CD14-positive monocyte (primary cell): ENCODE measurements around the gene WDR5. TPM values are rescaled to one million over a fixed set of nuclear protein-coding genes. Genes with fewer than 3 reads are reported as not detected.

Source experiments
- DNase-seq, 3 donors: peaks; one replicate each; pipeline ENCODE4 v3.0.0-alpha.2; 2011 to 2022
- H2AFZ ChIP-seq: 2 replicates; pipeline ENCODE4 v1.6.0; 2012; ENCODE audit warnings: mild to moderate bottlenecking, low read depth, low read length, inconsistent platforms; ENCODE audit not compliant: insufficient read depth, poor library complexity, severe bottlenecking
- H3K27ac ChIP-seq, 2 donors: 1 replicate in 1 of 2; 2 replicates in 1 of 2; pipeline ENCODE4 v1.5.1; 2012 to 2013; ENCODE audit warnings: low read length in 2 of 2, control low read depth in 1 of 2, inconsistent platforms in 1 of 2, low read depth in 1 of 2, mild to moderate bottlenecking in 1 of 2
- H3K27me3 ChIP-seq, 2 donors: one replicate each; pipeline versions ENCODE4 v1.6.0 to v1.6.1; 2011 to 2013; ENCODE audit warnings: low read length in 2 of 2; ENCODE audit not compliant: control insufficient read depth in 2 of 2, insufficient read depth in 2 of 2
- H3K36me3 ChIP-seq, 2 donors: replicated peaks in 1 of 2; 1 replicate in 1 of 2; 2 replicates in 1 of 2; pipeline versions ENCODE4 v1.5.1 to v1.6.1; 2012 to 2013; ENCODE audit warnings: low read length in 2 of 2, control low read depth in 1 of 2, inconsistent platforms in 1 of 2, mild to moderate bottlenecking in 1 of 2; ENCODE audit not compliant: insufficient read depth in 2 of 2, control insufficient read depth in 1 of 2
- H3K4me1 ChIP-seq, 2 donors: 1 replicate in 1 of 2; 2 replicates in 1 of 2; pipeline versions ENCODE4 v1.5.1 to v1.6.1; 2012 to 2013; ENCODE audit warnings: low read length in 2 of 2, control low read depth in 1 of 2, inconsistent platforms in 1 of 2, mild to moderate bottlenecking in 1 of 2, moderate library complexity in 1 of 2; ENCODE audit not compliant: insufficient read depth in 2 of 2, control insufficient read depth in 1 of 2
- H3K4me2 ChIP-seq: replicated peaks from 2 replicates; pipeline ENCODE3; 2012; ENCODE audit warnings: low read length, moderate library complexity, mild to moderate bottlenecking; ENCODE audit not compliant: poor library complexity, severe bottlenecking; ENCODE audit errors: extremely low read depth
- H3K4me3 ChIP-seq, 3 experiments: fragments of 200-600 bp in 1 of 3; sonication (generic) in 1 of 3; replicated peaks in 1 of 3; 1 replicate in 2 of 3; 2 replicates in 1 of 3; pipeline ENCODE4 v1.5.1; 2011 to 2013; ENCODE audit warnings: low read length in 3 of 3, mild to moderate bottlenecking in 3 of 3, control low read depth in 2 of 3, low read depth in 2 of 3, inconsistent platforms in 1 of 3, moderate library complexity in 1 of 3
- H3K79me2 ChIP-seq: 2 replicates; pipeline ENCODE4 v1.6.0; 2012; ENCODE audit warnings: mild to moderate bottlenecking, control low read depth, inconsistent platforms, low read length, moderate library complexity; ENCODE audit not compliant: insufficient read depth
- H3K9ac ChIP-seq: 2 replicates; pipeline ENCODE4 v1.6.0; 2017; ENCODE audit warnings: low read length, mild to moderate bottlenecking; ENCODE audit not compliant: insufficient read depth, poor library complexity, severe bottlenecking
- H3K9me3 ChIP-seq, 2 donors: replicated peaks in 1 of 2; 1 replicate in 1 of 2; 2 replicates in 1 of 2; pipeline versions ENCODE4 v1.5.1 to v1.6.1; 2012 to 2013; ENCODE audit warnings: low read length in 2 of 2, control low read depth in 1 of 2; ENCODE audit not compliant: control insufficient read depth in 1 of 2, insufficient read depth in 1 of 2
- H4K20me1 ChIP-seq: 2 replicates; pipeline ENCODE4 v1.6.0; 2012; ENCODE audit warnings: mild to moderate bottlenecking, low read length, control low read depth, moderate library complexity; ENCODE audit not compliant: insufficient read depth
- H3K27ac Mint-ChIP-seq, 7 donors: one replicate each; pipeline ENCODE4 v1.8.0; 2020; ENCODE audit warnings: mild to moderate bottlenecking in 7 of 7, mixed read lengths in 7 of 7, moderate library complexity in 6 of 7, inconsistent platforms in 2 of 7
- H3K27me3 Mint-ChIP-seq, 3 donors: one replicate each; pipeline ENCODE4 v1.8.0; 2021 to 2022; ENCODE audit warnings: low read depth in 3 of 3, mild to moderate bottlenecking in 3 of 3, mixed read lengths in 3 of 3, moderate library complexity in 3 of 3, inconsistent platforms in 1 of 3
- H3K36me3 Mint-ChIP-seq, 2 donors: one replicate each; pipeline ENCODE4 v1.8.0; 2020; ENCODE audit warnings: mixed read lengths in 2 of 2, inconsistent platforms in 1 of 2, mild to moderate bottlenecking in 1 of 2
- H3K4me1 Mint-ChIP-seq: one replicate; pipeline ENCODE4 v1.8.0; 2020; ENCODE audit warnings: mild to moderate bottlenecking, mixed read lengths
- H3K4me3 Mint-ChIP-seq, 2 donors: one replicate each; pipeline ENCODE4 v1.8.0; 2020; ENCODE audit warnings: mild to moderate bottlenecking in 2 of 2, mixed read lengths in 2 of 2, moderate library complexity in 1 of 2
- H3K9me3 Mint-ChIP-seq, 7 donors: one replicate each; pipeline ENCODE4 v1.8.0; 2020 to 2022; ENCODE audit warnings: mixed read lengths in 7 of 7, mild to moderate bottlenecking in 6 of 7, moderate library complexity in 6 of 7, inconsistent platforms in 2 of 7
- CTCF ChIP-seq: fragments of 200-600 bp; IDR thresholded peaks from one replicate; pipeline ENCODE4 v1.8.0; 2022; ENCODE audit warnings: antibody characterized with exemption, mild to moderate bottlenecking
- WGBS: methylation state at CpG from one replicate; pipeline ENCODE4 v1.1.5; 2013; ENCODE audit warnings: missing lambda C conversion rate; ENCODE audit not compliant: insufficient coverage; 5-methylcytosine and 5-hydroxymethylcytosine counted together
- intact Hi-C, 2 donors: fragments of 100-400 bp; cut with micrococcal nuclease; formaldehyde crosslinking; loops; one replicate each; pipeline versions ENCODE4 v1.15.0 to v1.15.1; 2023
- polyA plus RNA-seq, 3 donors: library from polyadenylated mRNA; depleted of rRNA in 1 of 3; unstranded in 2 of 3; stranded (reverse) in 1 of 3; fragments of 300-500 nt in 2 of 3; fragments of >200 nt in 1 of 3; fragmentation: Illumina TruSeq in 2 of 3; gene quantifications; 1 replicate in 2 of 3; 2 replicates in 1 of 3; pipeline ENCODE4 v1.2.3, GENCODE V29; 2012 to 2021

The WDR5 gene
- polyA plus RNA-seq, 3 donors = 8.7 to 17.3 (median 10.2) TPM

GRCh38 chr9:134166374-134166773 is 30.5 kb downstream of the WDR5 start:
- H3K79me2 ChIP-seq = no peaks in the 10 kb centered on the region
- 96% methylated on average over 13 of the region's 13 CpGs for WGBS
- Mint-ChIP-seq H3K36me3 (peaks cover 0 to 13% of the 10 kb centered on the region in 2 donors), H3K27ac (no peak overlapping the region), H3K4me3 (no peak overlapping the region), H3K27me3 (peaks cover 2 to 3% (median 2%) of the 10 kb centered on the region in 3 donors), H3K4me1 (peaks cover 24% of the 10 kb centered on the region), H3K9me3 (peaks cover 3 to 11% (median 6%) of the 10 kb centered on the region in 7 donors)
- H3K4me2 ChIP-seq = no peak overlapping the region
- H4K20me1 ChIP-seq = no peaks in the 10 kb centered on the region
- H3K4me3 ChIP-seq = no peak overlapping the region
- H3K27ac ChIP-seq = no peak overlapping the region
- no peaks in the 10 kb centered on the region for H3K36me3 ChIP-seq
- no peaks in the 10 kb centered on the region for H3K27me3 ChIP-seq
- TF ChIP-seq CTCF = no peak
- DNase-seq = no peak
- H2AFZ ChIP-seq = no peak overlapping the region
- peaks cover 23% of the 10 kb centered on the region in 2 donors for H3K4me1 ChIP-seq
- intact Hi-C loops = loop anchor here in 1 of 2 donors (5.0 kb wide), 1 partner anchor 156 kb away; no protein-coding TSS in a partner anchor
- peaks cover 0 to 6% of the 10 kb centered on the region in 2 donors for H3K9me3 ChIP-seq
- H3K9ac ChIP-seq = no peak overlapping the region

- H2AFZ ChIP-seq = no peak overlapping the region
- H3K9me3 ChIP-seq = peaks cover 0 to 6% of the 10 kb centered on the region in 2 donors
- H3K79me2 ChIP-seq = no peaks in the 10 kb centered on the region
- H3K4me3 Mint-ChIP-seq = no peak overlapping the region
- peaks cover 0 to 2% (median 0%) of the 10 kb centered on the region in 3 donors for H3K27me3 Mint-ChIP-seq
- no peak overlapping the region for H3K4me3 ChIP-seq
- no peaks in the 10 kb centered on the region for H3K27me3 ChIP-seq
- no peaks in the 10 kb centered on the region for H3K36me3 ChIP-seq
- H3K36me3 Mint-ChIP-seq = peaks cover 0 to 9% of the 10 kb centered on the region in 2 donors
- H3K4me2 ChIP-seq = no peak overlapping the region
- no peak overlapping the region for H3K27ac ChIP-seq
- H3K9me3 Mint-ChIP-seq = peaks cover 3 to 11% (median 6%) of the 10 kb centered on the region in 7 donors
- H3K4me1 Mint-ChIP-seq = peaks cover 18% of the 10 kb centered on the region
- no peak for DNase-seq
- peak overlapping the region in 1 of 7 donors; percentile 16 for H3K27ac Mint-ChIP-seq
- H4K20me1 ChIP-seq = no peaks in the 10 kb centered on the region
- peaks cover 17 to 19% of the 10 kb centered on the region in 2 donors for H3K4me1 ChIP-seq
- TF ChIP-seq CTCF = no peak
- H3K9ac ChIP-seq = no peak overlapping the region
- intact Hi-C loops = loop anchor here in 1 of 2 donors (5.0 kb wide), 1 partner anchor 155 kb away; no protein-coding TSS in a partner anchor
- 100% methylated on average over 1 of the region's 4 CpGs for WGBS
Measured at GRCh38 chr9:134167530-134167931, 31.6 kb downstream of the WDR5 start.
